GM12878 (cell line): ENCODE measurements around the gene RNF169. TPM values are rescaled to one million over a fixed set of nuclear protein-coding genes. Genes with fewer than 3 reads are reported as not detected.

Source experiments
- ATAC-seq: fragments of 200-7000 bp; cut with Tn5 transposase; 3 replicates; pipeline ENCODE4 v1.9.1; 2020; ENCODE audit warnings: mild to moderate bottlenecking, moderate library complexity
- BruUV-seq: library from RNA; stranded (reverse); fragments of 400-500 nt; replicated peaks from 2 replicates; lab custom pipeline; 2021; lab: Mats Ljungman, UMichigan
- CTCF ChIA-PET: fragments of 300-600 bp; sonication (Branson Sonifier 250); formaldehyde crosslinking; extraction: SDS; loops from one replicate; lab custom pipeline; 2021; ENCODE audit warnings: inconsistent platforms; lab: Yijun Ruan, JAX
- POLR2A ChIA-PET: fragments of 350-600 bp; formaldehyde crosslinking; extraction: SDS; loops from one replicate; lab custom pipeline; 2021; ENCODE audit warnings: inconsistent platforms; lab: Charles Lee
- RAD21 ChIA-PET: fragments of 300-600 bp; sonication (Branson Sonifier 250); formaldehyde crosslinking; loops from one replicate; lab custom pipeline; 2023; ENCODE audit warnings: antibody characterized with exemption; ENCODE audit not compliant: unreplicated experiment; lab: Charles Lee
- SMC1A ChIA-PET: fragments of 300-600 bp; sonication (Branson Sonifier 250); formaldehyde crosslinking; loops from one replicate; lab custom pipeline; 2023; ENCODE audit not compliant: unreplicated experiment, uncharacterized antibody; lab: Charles Lee
- DNase-seq: peaks from one replicate; pipeline ENCODE4 v3.0.0-alpha.2; 2011; ENCODE audit warnings: low read depth, low spot score
- FAIRE-seq: peaks from 3 replicates; lab custom pipeline; 2011; peaks lifted over from hg19 to GRCh38; lab: Jason Lieb, UNC
- H2AFZ ChIP-seq: 2 replicates; pipeline ENCODE4 v1.6.0; 2011; ENCODE audit warnings: low read depth, low read length, control low read depth; ENCODE audit not compliant: control insufficient read depth
- H3K27ac ChIP-seq: 2 replicates; pipeline ENCODE4 v1.5.1; 2011; ENCODE audit warnings: control low read depth; ENCODE audit not compliant: control insufficient read depth, insufficient read depth
- H3K27me3 ChIP-seq, 2 experiments: replicated peaks in 1 of 2; 2 replicates each; pipeline versions ENCODE4 v1.6.0 to v1.6.1; 2011; ENCODE audit warnings: low read length in 1 of 2; ENCODE audit not compliant: control insufficient read depth in 2 of 2, insufficient read depth in 2 of 2
- H3K36me3 ChIP-seq, 2 experiments: 2 replicates each; pipeline ENCODE4 v1.5.1; 2011; ENCODE audit warnings: low read length in 1 of 2; ENCODE audit not compliant: control insufficient read depth in 2 of 2, insufficient read depth in 2 of 2
- H3K4me1 ChIP-seq: 2 replicates; pipeline ENCODE4 v1.6.1; 2011; ENCODE audit warnings: mild to moderate bottlenecking, low read length, moderate library complexity, mixed read lengths; ENCODE audit not compliant: control insufficient read depth, insufficient read depth
- H3K4me2 ChIP-seq: 2 replicates; pipeline ENCODE4 v1.6.0; 2011; ENCODE audit warnings: control low read depth; ENCODE audit not compliant: control insufficient read depth, insufficient read depth
- H3K4me3 ChIP-seq: fragments of 200-600 bp; sonication (generic); 2 replicates; pipeline ENCODE4 v1.5.1; 2016
- H3K79me2 ChIP-seq: 2 replicates; pipeline ENCODE4 v1.6.0; 2011; ENCODE audit warnings: low read length; ENCODE audit not compliant: control insufficient read depth, insufficient read depth
- H3K9ac ChIP-seq: 2 replicates; pipeline ENCODE4 v1.8.0; 2011; ENCODE audit warnings: low read length, control low read depth, mixed read lengths; ENCODE audit not compliant: control insufficient read depth, insufficient read depth
- H3K9me3 ChIP-seq: replicated peaks from 3 replicates; pipeline ENCODE4 v1.5.1; 2011; ENCODE audit warnings: mild to moderate bottlenecking, low read length; ENCODE audit not compliant: control insufficient read depth, insufficient read depth
- H4K20me1 ChIP-seq: 2 replicates; pipeline ENCODE4 v1.6.0; 2011; ENCODE audit not compliant: control insufficient read depth, insufficient read depth
- BRCA1 ChIP-seq: IDR thresholded peaks from 2 replicates; pipeline ENCODE4 v1.6.1; 2011; ENCODE audit warnings: low read depth, low read length, improper control_type of control experiment
- CTCF ChIP-seq, 3 experiments: IDR thresholded peaks in 2 of 3; conservative IDR thresholded peaks in 1 of 3; 2 replicates each; pipeline ENCODE4 v1.5.1; 2011; ENCODE audit warnings: low read depth in 3 of 3, low read length in 3 of 3, mild to moderate bottlenecking in 3 of 3, control low read depth in 2 of 3, moderate library complexity in 2 of 3, inconsistent platforms in 1 of 3, mixed read lengths in 1 of 3; ENCODE audit not compliant: control insufficient read depth in 2 of 3, insufficient read depth in 1 of 3; ENCODE audit errors: extremely low read depth in 1 of 3
- KDM1A ChIP-seq: fragments of 200-600 bp; sonication (generic); IDR thresholded peaks from 2 replicates; pipeline ENCODE4 v1.6.1; 2016; ENCODE audit warnings: borderline replicate concordance
- PRDM15 ChIP-seq: fragments of 450-650 bp; formaldehyde crosslinking; IDR thresholded peaks from 2 replicates; pipeline ENCODE4 v1.4.0; 2020; ENCODE audit warnings: mild to moderate bottlenecking, moderate library complexity
- RAD21 ChIP-seq: IDR thresholded peaks from 2 replicates; pipeline ENCODE4 v1.6.1; 2011; ENCODE audit warnings: mild to moderate bottlenecking, low read depth, low read length, moderate library complexity; ENCODE audit not compliant: insufficient read depth
- RAD51 ChIP-seq: fragments of 450-650 bp; IDR thresholded peaks from 2 replicates; pipeline ENCODE4 v1.6.1; 2016; ENCODE audit warnings: moderate library complexity, mild to moderate bottlenecking, inconsistent platforms
- SMC3 ChIP-seq: IDR thresholded peaks from 2 replicates; pipeline ENCODE4 v1.6.1; 2011; ENCODE audit warnings: low read length, improper control_type of control experiment, borderline replicate concordance
- TCF12 ChIP-seq: IDR thresholded peaks from 2 replicates; pipeline ENCODE4 v1.6.1; 2011; ENCODE audit warnings: low read depth, mild to moderate bottlenecking, low read length
- YY1 ChIP-seq: IDR thresholded peaks from 2 replicates; pipeline ENCODE4 v1.6.1; 2011; ENCODE audit warnings: low read depth, mild to moderate bottlenecking, low read length
- ZBTB11 ChIP-seq: fragments of 450-650 bp; formaldehyde crosslinking; IDR thresholded peaks from 2 replicates; pipeline ENCODE4 v1.5.0; 2022; ENCODE audit warnings: mild to moderate bottlenecking, missing genetic modification characterization
- WGBS: methylation state at CpG from one replicate; pipeline ENCODE4 v1.1.6; 2016; ENCODE audit warnings: low lambda C conversion rate; ENCODE audit not compliant: insufficient replicate concordance, insufficient coverage; ENCODE audit errors: missing lambda C conversion rate; 5-methylcytosine and 5-hydroxymethylcytosine counted together
- in situ Hi-C: fragments of 300-500 bp; cut with MboI; formaldehyde crosslinking; loops from 9 replicates; pipeline ENCODE4 v1.14.3; 2018; ENCODE audit warnings: mixed read lengths
- intact Hi-C: fragments of 100-400 bp; cut with micrococcal nuclease; formaldehyde crosslinking; loops from one replicate; pipeline ENCODE4 v1.14.2; 2022; ENCODE audit not compliant: unreplicated experiment
- polyA plus RNA-seq, 11 experiments: library from polyadenylated mRNA; depleted of rRNA in 4 of 11; unstranded in 6 of 11; stranded (reverse) in 5 of 11; fragments of >200 nt; fragmentation: Nextera tagmentation in 4 of 11; fragmentation: Illumina TruSeq in 1 of 11; extraction: Ambion mirVana in 4 of 11; extraction: Trizol in 1 of 11; gene quantifications; 1 replicate in 1 of 11; 2 replicates in 10 of 11; pipeline versions ENCODE4 v1.2.1 to v1.2.3, GENCODE V29; 2011 to 2016; ENCODE audit warnings: inconsistent platforms in 2 of 11, missing spikeins in 2 of 11, low read depth in 1 of 11
- total RNA-seq, 4 experiments: library from RNA; depleted of rRNA in 3 of 4; stranded (reverse); fragments of >200 nt in 3 of 4; fragmentation: Illumina TruSeq in 1 of 4; extraction: Trizol in 1 of 4; gene quantifications; 2 replicates each; pipeline versions ENCODE4 v1.2.1 to v1.2.3, GENCODE V29; 2013 to 2021

RNF169 gene
- total and polyA plus RNA-seq, 10 of the 15 experiments (the other 5 are each of a cell fraction or from before 2014, with no cell fraction given), result 0.32 to 13.2 (median 6.4) TPM

- Histone ChIP-seq H3K9ac (no peak overlapping the region), H3K4me1 (no peaks in the 10 kb centered on the region), H3K9me3 (no peaks in the 10 kb centered on the region), H3K79me2 (no peaks in the 10 kb centered on the region), H4K20me1 (no peaks in the 10 kb centered on the region), H3K27ac (no peak overlapping the region)
- in situ Hi-C loops, result no loop called here
- WGBS, result 9% methylated on average over 8 of the region's 8 CpGs
- DNase-seq, result no peak
- POLR2A ChIA-PET, result no interaction called here
- RAD21 ChIA-PET, result interaction anchor here (0.8 to 1.9 kb wide), 6 partner anchors 10 to 287 kb away, joined by 3 to 10 read pairs (median 4); no protein-coding TSS in a partner anchor
- FAIRE-seq, result peak; percentile 57
- SMC1A ChIA-PET, result interaction anchor here (0.9 to 2.9 kb wide), 6 partner anchors 8 to 350 kb away, joined by 3 to 21 read pairs (median 3); no protein-coding TSS in a partner anchor
- TF ChIP-seq YY1 (peak; percentile 43; the same call in 1 of the 2 replicates), PRDM15 (CRISPR knock-in tag) (no peak), RAD21 (peak; percentile 62), ZBTB11 (no peak), KDM1A (no peak), BRCA1 (no peak), CTCF (IDR thresholded peaks at IDR 0.05 in 2 of 3, conservative IDR thresholded peaks at IDR 0.05 in 1 of 3; ENCODE audit: control insufficient read depth in 2 of 3, extremely low read depth in 1 of 3, insufficient read depth in 1 of 3, low read depth in 3 of 3, low read length in 3 of 3) (peak; percentile 83 to 92 (median 89)), RAD51 (no peak), SMC3 (peak; percentile 49; the same call in 1 of the 2 replicates), TCF12 (no peak)
- TF ChIP-seq, all 136 proteins: peak for 4
- H3K27me3 ChIP-seq, result peaks cover 0 to 2% of the 10 kb centered on the region in 2 experiments; a peak in 1 of 4 replicates
- peak; percentile 93 for ATAC-seq
- H2AFZ ChIP-seq, result no peak overlapping the region
- no TSS peak for BruUV-seq
- CTCF ChIA-PET, result interaction anchor here (0.6 to 3.2 kb wide), 32 partner anchors 8 to 286 kb away, joined by 3 to 36 read pairs (median 4); partner anchors contain the start of gene RNF169
- no peak overlapping the region for H3K4me3 ChIP-seq
- intact Hi-C loops, result loop anchor here (5.0 kb wide), 1 partner anchor 37 kb away; no protein-coding TSS in a partner anchor
- no peak overlapping the region for H3K4me2 ChIP-seq
- H3K36me3 ChIP-seq, result no peaks in the 10 kb centered on the region
Measured at GRCh38 chr11:74739546-74740270, 8.9 kb upstream of the RNF169 start.
